ENCODE data around the gene NUP107.

The NUP107 gene

DNA sequence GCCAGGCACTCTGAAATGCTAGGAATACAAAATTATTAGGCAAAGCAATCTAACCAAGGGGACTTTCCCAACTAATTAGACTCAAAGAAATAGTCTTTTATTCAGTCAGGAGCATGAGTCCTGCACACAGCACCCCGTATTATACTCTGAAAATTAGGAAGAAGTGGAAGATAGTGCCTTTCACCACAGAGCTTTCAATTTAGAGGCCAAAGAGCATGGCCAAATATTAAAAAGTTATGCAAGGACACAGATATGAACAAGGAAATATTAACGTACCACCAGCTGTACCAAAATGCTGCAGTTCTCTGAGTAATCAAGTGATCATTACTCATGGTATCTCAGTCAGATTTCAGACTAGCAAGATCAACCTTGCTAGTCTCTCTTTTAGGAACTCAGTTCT, 98.6 kb downstream of the NUP107 start:
- Histone ChIP-seq H3K27me3 (replicated peaks; ENCODE audit: insufficient read depth, low read length) (no peaks in the 10 kb centered on the region), H3K79me2 (ENCODE audit: low read length) (no peaks in the 10 kb centered on the region), H3K4me3 (ENCODE audit: low read length) (no peak overlapping the region), H3K9me2 (replicated peaks; ENCODE audit: insufficient read depth, low read length) (no peaks in the 10 kb centered on the region), H3K9ac (ENCODE audit: low read length) (no peak overlapping the region), H3K4me2 (ENCODE audit: low read depth, low read length) (no peak overlapping the region), H3K4me1 (ENCODE audit: low read length) (peaks cover 8% of the 10 kb centered on the region; the same call in 1 of the 2 replicates), H2AFZ (ENCODE audit: low read length) (no peak overlapping the region), H3K36me3 (replicated peaks; ENCODE audit: insufficient read depth, low read length) (no peaks in the 10 kb centered on the region), H4K20me1 (ENCODE audit: insufficient read depth, low read length) (no peaks in the 10 kb centered on the region), H3K9me3 (replicated peaks; ENCODE audit: insufficient read depth, low read length) (no peaks in the 10 kb centered on the region), H3F3A (ENCODE audit: insufficient read depth, low read length) (no peaks in the 10 kb centered on the region), H3K27ac (ENCODE audit: low read length) (no peak overlapping the region)
- TF ChIP-seq EZH2phosphoT487 (IDR thresholded peaks at IDR 0.05; ENCODE audit: low read length), result no peak
- TF ChIP-seq EZH2 (optimal IDR thresholded peaks at IDR 0.05; ENCODE audit: low read depth, low read length), result no peak
- TF ChIP-seq CTCF (IDR thresholded peaks at IDR 0.05; ENCODE audit: low read length), result no peak
- no peak for DNase-seq

- no peaks in the 10 kb centered on the region for H4K20me1 ChIP-seq (ENCODE audit: insufficient read depth, low read length)
- H3K9ac ChIP-seq (ENCODE audit: low read length), result no peak overlapping the region
- no peaks in the 10 kb centered on the region for H3K36me3 ChIP-seq (replicated peaks; ENCODE audit: insufficient read depth, low read length)
- no peaks in the 10 kb centered on the region for H3K27me3 ChIP-seq (replicated peaks; ENCODE audit: insufficient read depth, low read length)
- H3K9me3 ChIP-seq (replicated peaks; ENCODE audit: insufficient read depth, low read length), result no peaks in the 10 kb centered on the region
- no peak overlapping the region for H2AFZ ChIP-seq (ENCODE audit: low read length)
- no peak overlapping the region for H3K27ac ChIP-seq (ENCODE audit: low read length)
- peaks cover 8% of the 10 kb centered on the region; the same call in 1 of the 2 replicates for H3K4me1 ChIP-seq (ENCODE audit: low read length)
- no peak for DNase-seq
- H3K79me2 ChIP-seq (ENCODE audit: low read length), result no peaks in the 10 kb centered on the region
- no peaks in the 10 kb centered on the region for H3K9me2 ChIP-seq (replicated peaks; ENCODE audit: insufficient read depth, low read length)
- H3F3A ChIP-seq (ENCODE audit: insufficient read depth, low read length), result no peaks in the 10 kb centered on the region
- TF ChIP-seq CTCF (IDR thresholded peaks at IDR 0.05; ENCODE audit: low read length), result no peak
- TF ChIP-seq EZH2 (optimal IDR thresholded peaks at IDR 0.05; ENCODE audit: low read depth, low read length), result no peak
- TF ChIP-seq EZH2phosphoT487 (IDR thresholded peaks at IDR 0.05; ENCODE audit: low read length), result no peak
- no peak overlapping the region for H3K4me3 ChIP-seq (ENCODE audit: low read length)
- no peak overlapping the region for H3K4me2 ChIP-seq (ENCODE audit: low read depth, low read length)
Observed at GRCh38 chr12:68785823-68786222, 99.0 kb downstream of the NUP107 start.

GRCh38 chr12:68786929-68787328, 100.2 kb downstream of the NUP107 start:
- H4K20me1 ChIP-seq (ENCODE audit: insufficient read depth, low read length), result no peaks in the 10 kb centered on the region
- H3K27ac ChIP-seq (ENCODE audit: low read length), result peak overlapping the region; percentile 24; the same call in 1 of the 2 replicates
- no peak overlapping the region for H3K9ac ChIP-seq (ENCODE audit: low read length)
- H3K9me2 ChIP-seq (replicated peaks; ENCODE audit: insufficient read depth, low read length), result no peaks in the 10 kb centered on the region
- DNase-seq, result no peak
- H3K79me2 ChIP-seq (ENCODE audit: low read length), result no peaks in the 10 kb centered on the region
- H3K36me3 ChIP-seq (replicated peaks; ENCODE audit: insufficient read depth, low read length), result no peaks in the 10 kb centered on the region
- H3F3A ChIP-seq (ENCODE audit: insufficient read depth, low read length), result no peaks in the 10 kb centered on the region
- H3K4me1 ChIP-seq (ENCODE audit: low read length), result peaks cover 8% of the 10 kb centered on the region; the same call in 1 of the 2 replicates
- TF ChIP-seq EZH2phosphoT487 (IDR thresholded peaks at IDR 0.05; ENCODE audit: low read length) (no peak), CTCF (IDR thresholded peaks at IDR 0.05; ENCODE audit: low read length) (peak; percentile 18), EZH2 (optimal IDR thresholded peaks at IDR 0.05; ENCODE audit: low read depth, low read length) (no peak)
- no peaks in the 10 kb centered on the region for H3K27me3 ChIP-seq (replicated peaks; ENCODE audit: insufficient read depth, low read length)
- no peaks in the 10 kb centered on the region for H3K9me3 ChIP-seq (replicated peaks; ENCODE audit: insufficient read depth, low read length)
- H3K4me3 ChIP-seq (ENCODE audit: low read length), result no peak overlapping the region
- H2AFZ ChIP-seq (ENCODE audit: low read length), result peak overlapping the region; percentile 81; the same call in 1 of the 2 replicates
- peak overlapping the region; percentile 68; the same call in 1 of the 2 replicates for H3K4me2 ChIP-seq (ENCODE audit: low read depth, low read length)

All from MM.1S (cell line).